ENCODE measurements around the gene VAMP3. TPM values are rescaled to one million over a fixed set of nuclear protein-coding genes. Genes with fewer than 3 reads are reported as not detected.

The VAMP3 gene
- polyA plus RNA-seq, 3 donors = 101 to 108 (median 104) TPM

- no peak for DNase-seq (ENCODE audit: low read depth in 3 of 3, low spot score in 2 of 3)
Observed at GRCh38 chr1:7809742-7810141, 38.6 kb downstream of the VAMP3 start.

DNA sequence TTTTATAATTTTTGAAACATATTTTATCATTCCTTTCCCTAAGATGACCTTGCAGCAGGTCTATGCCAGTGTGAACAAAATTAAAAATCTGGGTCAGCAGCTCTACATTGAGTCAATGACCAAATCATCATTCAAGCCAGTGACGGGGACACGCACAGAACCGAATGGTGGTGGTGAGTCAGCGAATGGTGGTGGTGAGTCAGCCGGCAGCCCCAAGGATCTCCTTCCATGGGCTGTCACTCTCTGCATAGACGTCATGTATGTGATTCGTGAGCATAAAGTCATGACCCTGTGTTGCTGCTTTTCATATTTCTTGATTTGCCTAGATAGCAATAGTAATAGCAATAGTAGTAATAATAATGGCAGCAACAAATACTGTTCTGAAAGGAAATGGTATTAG lies 39.3 kb downstream of the VAMP3 start:
- no peak for DNase-seq (ENCODE audit: low read depth in 3 of 3, low spot score in 2 of 3)

DNA sequence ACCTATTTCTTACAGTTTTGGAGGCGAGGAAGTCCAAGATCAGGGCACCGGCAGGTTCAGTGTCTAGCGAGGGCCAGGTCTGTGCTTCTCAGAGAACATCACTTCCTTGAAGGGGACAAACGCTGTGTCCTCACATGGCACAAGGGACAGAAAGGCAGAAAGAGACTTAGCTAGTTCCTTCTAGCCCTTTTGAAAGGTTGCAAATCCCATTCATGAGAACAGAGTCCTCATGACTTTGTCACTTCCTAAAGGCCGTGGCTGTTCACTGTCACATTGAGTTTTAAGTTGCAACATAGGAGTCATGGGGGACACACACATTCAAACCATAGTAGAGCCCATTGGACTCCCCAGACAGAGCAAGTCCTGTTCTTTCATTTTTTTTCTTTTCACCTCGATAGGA lies 40.4 kb downstream of the VAMP3 start:
- DNase-seq (ENCODE audit: low read depth in 3 of 3, low spot score in 2 of 3) = no peak

GRCh38 chr1:7813677-7814373 lies 42.7 kb downstream of the VAMP3 start:
- DNase-seq (ENCODE audit: low read depth in 3 of 3, low spot score in 2 of 3) = no peak

GRCh38 chr1:7821282-7821681 lies 50.2 kb downstream of the VAMP3 start:
- no peak for DNase-seq (ENCODE audit: low read depth in 3 of 3, low spot score in 2 of 3)

DNA sequence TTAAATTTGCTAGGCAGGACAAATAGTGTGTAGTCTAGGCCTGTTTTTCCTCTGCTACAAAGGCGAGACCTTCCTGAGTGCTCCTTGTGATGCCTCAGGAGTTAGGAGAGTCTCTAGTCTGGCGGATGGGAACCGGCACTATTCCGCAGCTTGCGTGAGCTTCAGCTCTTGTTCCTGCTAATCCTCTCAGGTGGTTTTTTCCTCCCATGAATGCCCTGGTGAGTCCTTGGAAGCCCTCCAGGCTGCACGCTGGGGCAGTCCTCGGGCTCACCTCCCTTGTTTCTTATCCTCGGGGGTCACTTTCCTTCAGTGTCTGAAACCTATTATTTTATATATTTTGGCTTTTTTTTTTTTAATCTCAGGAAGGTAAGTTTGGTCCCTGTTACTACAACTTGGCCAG lies 53.6 kb downstream of the VAMP3 start:
- DNase-seq (ENCODE audit: low read depth in 3 of 3, low spot score in 2 of 3) = no peak

GRCh38 chr1:7826363-7826762 lies 55.3 kb downstream of the VAMP3 start:
- DNase-seq (ENCODE audit: low read depth in 3 of 3, low spot score in 2 of 3) = no peak

DNA sequence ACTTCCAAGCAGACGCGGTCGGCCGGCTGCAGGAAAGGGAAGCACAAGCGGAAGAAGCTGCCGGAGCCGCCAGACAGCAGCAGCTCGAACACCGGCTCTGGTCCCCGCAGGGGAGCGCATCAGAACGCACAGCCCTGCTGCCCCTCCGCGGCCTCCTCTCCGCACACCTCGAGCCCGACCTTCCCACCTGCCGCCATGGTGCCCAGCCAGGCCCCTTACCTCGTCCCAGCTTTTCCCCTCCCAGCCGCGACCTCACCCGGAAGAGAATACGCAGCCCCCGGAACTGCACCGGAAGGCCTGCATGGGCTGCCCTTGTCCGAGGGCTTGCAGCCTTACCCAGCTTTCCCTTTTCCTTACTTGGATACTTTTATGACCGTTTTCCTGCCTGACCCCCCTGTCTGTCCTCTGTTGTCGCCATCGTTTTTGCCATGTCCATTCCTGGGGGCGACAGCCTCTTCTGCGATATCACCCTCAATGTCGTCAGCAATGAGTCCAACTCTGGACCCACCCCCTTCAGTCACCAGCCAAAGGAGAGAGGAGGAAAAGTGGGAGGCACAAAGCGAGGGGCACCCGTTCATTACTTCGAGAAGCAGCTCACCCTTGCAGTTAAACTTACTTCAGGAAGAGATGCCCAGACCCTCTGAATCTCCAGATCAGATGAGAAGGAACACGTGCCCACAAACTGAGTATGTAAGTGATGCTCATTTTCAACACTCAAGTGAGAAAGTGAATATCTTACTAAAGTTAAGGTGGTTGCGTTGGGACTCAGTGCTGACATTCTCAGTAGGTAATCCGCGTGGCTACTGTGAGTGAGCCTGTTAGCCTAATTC lies 56.2 kb downstream of the VAMP3 start:
- DNase-seq (ENCODE audit: low read depth in 3 of 3, low spot score in 2 of 3) = no peak

Other genes with a start within 250 kb of the VAMP3 start
- gene PER3, start 13.0 kb downstream of the VAMP3 start, polyA plus RNA-seq (ENCODE audit: insufficient read length in 3 of 3) = 10 to 100 TPM; 11.6 to 13.3 (median 12.9) TPM
- gene UTS2, start 81.8 kb downstream of the VAMP3 start, polyA plus RNA-seq (ENCODE audit: insufficient read length in 3 of 3) = under 1 TPM in 2 of 3 donors, not detected in 1; 0.12 to 0.40 TPM
- under 1 TPM; 0.08 to 0.20 (median 0.18) TPM for gene TNFRSF9, start 169.5 kb downstream of the VAMP3 start, polyA plus RNA-seq (ENCODE audit: insufficient read length in 3 of 3)
- 100 to 1,000 TPM; 345 to 388 (median 371) TPM for gene PARK7, start 190.4 kb downstream of the VAMP3 start, polyA plus RNA-seq (ENCODE audit: insufficient read length in 3 of 3)

Measured in right renal cortex interstitium (tissue), 3 donors.